HCT116 (cell line): ENCODE results near the gene MARVELD1. TPM values are rescaled to one million over a fixed set of nuclear protein-coding genes. Genes with fewer than 3 reads are reported as not detected.

Experiments used
- ATAC-seq: fragments of 200-7000 bp; cut with Tn5 transposase; 2 replicates; pipeline ENCODE4 v1.9.1; 2020; ENCODE audit warnings: mild to moderate bottlenecking, moderate library complexity
- BruUV-seq: library from RNA; stranded (reverse); fragments of 400-500 nt; replicated peaks from 2 replicates; lab custom pipeline; 2021; lab: Mats Ljungman, UMichigan
- CTCF ChIA-PET: fragments of 300-600 bp; sonication (Branson Sonifier 250); formaldehyde crosslinking; loops from one replicate; lab custom pipeline; 2021; ENCODE audit warnings: antibody characterized with exemption; lab: Charles Lee
- POLR2A ChIA-PET: fragments of 300-600, 350-600 bp; sonication (Branson Sonifier 250); formaldehyde crosslinking; loops from one replicate; lab custom pipeline; 2021; ENCODE audit warnings: antibody characterized with exemption; lab: Charles Lee
- RAD21 ChIA-PET, 2 experiments: fragments of 300-600 bp; sonication (Branson Sonifier 250); formaldehyde crosslinking; loops; one replicate each; lab custom pipeline; 2023; ENCODE audit warnings: low total read pairs in 2 of 2; ENCODE audit not compliant: uncharacterized antibody in 2 of 2, unreplicated experiment in 2 of 2, low non-redundant PET in 1 of 2; lab: Charles Lee
- DNase-seq: peaks from one replicate; pipeline ENCODE4 v3.0.0-alpha.2; 2010; ENCODE audit warnings: low read depth, low spot score
- H2AFZ ChIP-seq: fragments of 200-600 bp; shearing (Covaris generic), sonication (generic); 2 replicates; pipeline ENCODE4 v1.6.1; 2017; ENCODE audit warnings: low read depth, mixed run types, mixed read lengths, antibody characterized with exemption, low read length; ENCODE audit not compliant: poor library complexity, severe bottlenecking
- H3K27ac ChIP-seq: 2 replicates; pipeline ENCODE4 v1.5.1; 2012; ENCODE audit warnings: low read depth, low read length
- H3K27me3 ChIP-seq: fragments of 200-600 bp; sonication (generic); 2 replicates; pipeline ENCODE4 v1.6.1; 2016; ENCODE audit warnings: mixed run types, low read length, mixed read lengths; ENCODE audit not compliant: insufficient read depth
- H3K36me3 ChIP-seq, 2 experiments: fragments of 200-500 bp in 1 of 2; fragments of 200-600 bp in 1 of 2; sonication (Bioruptor generic) in 1 of 2; sonication (generic) in 1 of 2; 2 replicates each; pipeline versions ENCODE4 v1.5.1 to v1.6.1; 2014 to 2016; ENCODE audit warnings: low read length in 2 of 2, inconsistent platforms in 1 of 2, mixed read lengths in 1 of 2, mixed run types in 1 of 2; ENCODE audit not compliant: insufficient read depth in 2 of 2, control insufficient read depth in 1 of 2
- H3K4me1 ChIP-seq, 2 experiments: fragments of 200-600 bp in 1 of 2; sonication (generic) in 1 of 2; 2 replicates each; pipeline versions ENCODE4 v1.5.1 to v1.6.1; 2012 to 2017; ENCODE audit warnings: low read length in 2 of 2, inconsistent platforms in 1 of 2, mild to moderate bottlenecking in 1 of 2, mixed read lengths in 1 of 2, mixed run types in 1 of 2, moderate library complexity in 1 of 2; ENCODE audit not compliant: insufficient read depth in 2 of 2, control insufficient read depth in 1 of 2
- H3K4me2 ChIP-seq: fragments of 200-600 bp; sonication (generic); 2 replicates; pipeline ENCODE4 v1.6.1; 2017; ENCODE audit warnings: mixed run types, low read length, mixed read lengths
- H3K4me3 ChIP-seq, 2 experiments: fragments of 200-600 bp in 1 of 2; sonication (generic) in 1 of 2; replicated peaks in 1 of 2; 2 replicates each; pipeline ENCODE4 v1.5.1; 2011 to 2016; ENCODE audit warnings: low read length in 2 of 2, control low read depth in 1 of 2, low read depth in 1 of 2, mild to moderate bottlenecking in 1 of 2, mixed read lengths in 1 of 2, mixed run types in 1 of 2
- H3K79me2 ChIP-seq: fragments of 200-600 bp; sonication (generic); 2 replicates; pipeline ENCODE4 v1.6.1; 2017; ENCODE audit warnings: mild to moderate bottlenecking, mixed run types, low read length, moderate library complexity, mixed read lengths; ENCODE audit not compliant: insufficient read depth
- H3K9ac ChIP-seq: fragments of 200-600 bp; sonication (generic); 2 replicates; pipeline ENCODE4 v1.6.1; 2016; ENCODE audit warnings: low read length, mixed read lengths
- H3K9me2 ChIP-seq: fragments of 200-600 bp; sonication (generic), shearing (Covaris generic); 2 replicates; pipeline ENCODE4 v1.6.1; 2017; ENCODE audit warnings: mixed run types, mild to moderate bottlenecking, moderate library complexity; ENCODE audit not compliant: insufficient read depth
- H3K9me3 ChIP-seq, 2 experiments: fragments of 200-500 bp in 1 of 2; fragments of 200-600 bp in 1 of 2; sonication (Bioruptor generic) in 1 of 2; sonication (generic) in 1 of 2; 2 replicates each; pipeline ENCODE4 v1.6.1; 2014 to 2017; ENCODE audit warnings: low read length in 2 of 2, mixed read lengths in 2 of 2, inconsistent platforms in 1 of 2, low read depth in 1 of 2, mild to moderate bottlenecking in 1 of 2, mixed run types in 1 of 2, moderate library complexity in 1 of 2; ENCODE audit not compliant: control insufficient read depth in 1 of 2, insufficient read depth in 1 of 2
- H4K20me1 ChIP-seq: fragments of 200-600 bp; sonication (generic), shearing (Covaris generic); 2 replicates; pipeline ENCODE4 v1.6.1; 2017; ENCODE audit warnings: mixed run types, mild to moderate bottlenecking, moderate library complexity; ENCODE audit not compliant: insufficient read depth
- POLR2AphosphoS5 ChIP-seq: IDR thresholded peaks from 2 replicates; pipeline ENCODE4 v1.6.1; 2011; ENCODE audit warnings: mild to moderate bottlenecking, low read depth, low read length, moderate library complexity
- SRF ChIP-seq: IDR thresholded peaks from 2 replicates; pipeline ENCODE4 v1.6.1; 2012; ENCODE audit warnings: low read depth
- intact Hi-C: fragments of 100-400 bp; cut with micrococcal nuclease; formaldehyde crosslinking; loops from 2 replicates; pipeline ENCODE4 v1.10.0; 2022
- total RNA-seq: library from RNA; stranded (reverse); gene quantifications from one replicate; pipeline ENCODE4 v1.2.1, GENCODE V29; 2021; ENCODE audit not compliant: unreplicated experiment
- TF ChIP-seq, protein P1 (sequence below): IDR thresholded peaks from 2 replicates; pipeline ENCODE4 v1.6.1; 2012
- TF ChIP-seq, protein P2 (sequence below): IDR thresholded peaks from 2 replicates; pipeline ENCODE4 v1.6.1; 2012; ENCODE audit warnings: low read depth

MARVELD1 gene
- total RNA-seq, 1 experiment from 2014 or later = 36.1 TPM

DNA sequence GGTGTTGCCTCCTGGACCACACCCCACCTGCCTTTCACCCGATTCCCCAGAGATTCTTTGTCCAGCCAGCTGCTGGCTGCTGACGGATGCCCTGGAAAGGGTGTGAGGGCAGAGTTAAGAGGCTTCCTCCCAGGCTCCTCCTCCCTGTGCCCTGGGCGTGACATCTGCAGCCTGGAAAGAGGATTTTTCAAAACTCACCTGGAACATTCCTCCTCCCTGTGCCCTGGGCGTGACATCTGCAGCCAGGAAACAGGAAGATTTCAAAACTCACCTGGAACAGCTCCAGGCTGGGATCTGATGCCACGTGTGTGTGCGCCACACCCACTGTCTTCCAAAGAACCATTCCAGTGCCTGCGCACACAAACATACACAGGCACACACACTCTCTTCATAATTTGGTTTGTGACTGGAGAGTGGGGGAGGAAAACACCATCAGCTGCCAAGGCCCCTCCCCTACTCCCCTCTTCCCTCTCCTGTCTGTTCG lies 5.2 kb downstream of the MARVELD1 start (continued):
- TF ChIP-seq, protein P1, sequence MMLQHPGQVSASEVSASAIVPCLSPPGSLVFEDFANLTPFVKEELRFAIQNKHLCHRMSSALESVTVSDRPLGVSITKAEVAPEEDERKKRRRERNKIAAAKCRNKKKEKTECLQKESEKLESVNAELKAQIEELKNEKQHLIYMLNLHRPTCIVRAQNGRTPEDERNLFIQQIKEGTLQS = no peak
- peak; percentile 71 for TF ChIP-seq POLR2AphosphoS5
- TF ChIP-seq, all 23 proteins: peak for 8

DNA sequence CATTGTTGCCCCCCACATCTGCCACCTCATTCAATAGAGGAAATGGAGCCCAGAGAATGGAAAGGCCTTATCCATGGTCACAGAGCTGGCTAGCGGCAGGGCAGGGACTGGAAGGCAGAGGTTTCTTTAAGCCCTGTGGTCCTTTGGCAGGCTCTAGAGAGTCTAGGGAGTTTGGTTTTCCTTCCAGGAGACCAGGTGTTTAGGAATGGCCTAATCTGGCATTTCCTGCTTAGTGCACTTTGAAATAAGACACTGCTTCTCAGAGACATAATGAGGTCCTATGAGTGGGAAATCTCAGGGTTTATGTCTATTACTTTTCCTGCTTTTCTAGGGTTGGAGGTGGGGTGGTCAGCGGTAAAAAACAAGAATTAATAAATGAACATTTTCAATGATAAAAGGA lies 6.1 kb downstream of the MARVELD1 start:
- TF ChIP-seq, protein P2, sequence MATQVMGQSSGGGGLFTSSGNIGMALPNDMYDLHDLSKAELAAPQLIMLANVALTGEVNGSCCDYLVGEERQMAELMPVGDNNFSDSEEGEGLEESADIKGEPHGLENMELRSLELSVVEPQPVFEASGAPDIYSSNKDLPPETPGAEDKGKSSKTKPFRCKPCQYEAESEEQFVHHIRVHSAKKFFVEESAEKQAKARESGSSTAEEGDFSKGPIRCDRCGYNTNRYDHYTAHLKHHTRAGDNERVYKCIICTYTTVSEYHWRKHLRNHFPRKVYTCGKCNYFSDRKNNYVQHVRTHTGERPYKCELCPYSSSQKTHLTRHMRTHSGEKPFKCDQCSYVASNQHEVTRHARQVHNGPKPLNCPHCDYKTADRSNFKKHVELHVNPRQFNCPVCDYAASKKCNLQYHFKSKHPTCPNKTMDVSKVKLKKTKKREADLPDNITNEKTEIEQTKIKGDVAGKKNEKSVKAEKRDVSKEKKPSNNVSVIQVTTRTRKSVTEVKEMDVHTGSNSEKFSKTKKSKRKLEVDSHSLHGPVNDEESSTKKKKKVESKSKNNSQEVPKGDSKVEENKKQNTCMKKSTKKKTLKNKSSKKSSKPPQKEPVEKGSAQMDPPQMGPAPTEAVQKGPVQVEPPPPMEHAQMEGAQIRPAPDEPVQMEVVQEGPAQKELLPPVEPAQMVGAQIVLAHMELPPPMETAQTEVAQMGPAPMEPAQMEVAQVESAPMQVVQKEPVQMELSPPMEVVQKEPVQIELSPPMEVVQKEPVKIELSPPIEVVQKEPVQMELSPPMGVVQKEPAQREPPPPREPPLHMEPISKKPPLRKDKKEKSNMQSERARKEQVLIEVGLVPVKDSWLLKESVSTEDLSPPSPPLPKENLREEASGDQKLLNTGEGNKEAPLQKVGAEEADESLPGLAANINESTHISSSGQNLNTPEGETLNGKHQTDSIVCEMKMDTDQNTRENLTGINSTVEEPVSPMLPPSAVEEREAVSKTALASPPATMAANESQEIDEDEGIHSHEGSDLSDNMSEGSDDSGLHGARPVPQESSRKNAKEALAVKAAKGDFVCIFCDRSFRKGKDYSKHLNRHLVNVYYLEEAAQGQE = no peak
- peak; percentile 86 for TF ChIP-seq SRF
- TF ChIP-seq, all 23 proteins: peak for 1
- BruUV-seq = no TSS peak

More for the DNA sequence above, 6.1 kb downstream of the MARVELD1 start:
- no peaks in the 10 kb centered on the region for H4K20me1 ChIP-seq
- POLR2A ChIA-PET = no interaction called here
- peak overlapping the region; percentile 75 for H3K4me2 ChIP-seq
- ATAC-seq = no peak
- no peak for DNase-seq
- H3K4me3 ChIP-seq = no peak overlapping the region
- peaks cover 32 to 48% of the 10 kb centered on the region in 2 experiments for H3K4me1 ChIP-seq
- intact Hi-C loops = no loop called here
- H3K9me3 ChIP-seq = no peaks in the 10 kb centered on the region
- peak overlapping the region; percentile 77 for H3K27ac ChIP-seq
- H3K27me3 ChIP-seq = no peaks in the 10 kb centered on the region
- H3K79me2 ChIP-seq = peaks cover 18% of the 10 kb centered on the region; the same call in 1 of the 2 replicates
- peaks cover 0 to 12% of the 10 kb centered on the region in 2 experiments; a peak in 2 of 4 replicates for H3K36me3 ChIP-seq
- H3K9ac ChIP-seq = 0 out of 2 replicates have a peak overlapping the region, but pooled peaks have one; percentile 50
- RAD21 ChIA-PET = no interaction called here
- H3K9me2 ChIP-seq = no peaks in the 10 kb centered on the region
- no peak overlapping the region for H2AFZ ChIP-seq
- CTCF ChIA-PET = interaction anchor here (2.0 to 2.6 kb wide), 3 partner anchors 11 to 33 kb away, joined by 6 to 11 read pairs (median 8); partner anchors contain the start of gene AVPI1
